Retinal pigment epithelial cell (primary cell): ENCODE results near the gene CTXND1.

Experiments used
- DNase-seq: peaks from one replicate; pipeline ENCODE4 v3.0.0-alpha.2; 2010; ENCODE audit warnings: low read depth
- H3K4me3 ChIP-seq: 2 replicates; pipeline ENCODE4 v1.5.1; 2011; ENCODE audit warnings: mild to moderate bottlenecking, low read length, control low read depth, moderate library complexity
- CTCF ChIP-seq: conservative IDR thresholded peaks from 2 replicates; pipeline ENCODE4 v1.5.1; 2011; ENCODE audit warnings: low read depth, low read length, control low read depth, inconsistent platforms

The CTXND1 gene

GRCh38 chr15:80191897-80192595 lies 60.0 kb downstream of the CTXND1 start:
- TF ChIP-seq CTCF: no peak
- no peak for DNase-seq
- no peak overlapping the region for H3K4me3 ChIP-seq

DNA sequence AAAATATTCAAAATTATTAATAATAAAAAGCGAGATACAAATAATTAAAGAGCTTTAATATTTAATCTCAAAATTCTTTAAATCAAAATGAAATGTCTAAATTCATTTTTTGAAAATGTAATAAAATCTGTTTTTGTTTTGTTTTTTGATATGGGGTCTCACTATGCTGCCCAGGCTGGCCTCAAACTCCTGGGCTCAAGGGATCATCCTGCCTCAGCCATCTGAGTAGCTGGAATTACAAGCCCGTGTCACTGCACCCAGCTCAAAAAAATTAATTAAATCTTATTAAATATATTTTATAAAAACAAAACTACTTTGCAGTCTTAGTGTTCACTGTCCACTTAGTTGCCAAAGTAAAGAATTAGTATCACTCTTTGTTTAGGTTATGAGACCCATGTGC lies 60.8 kb downstream of the CTXND1 start:
- no peak for DNase-seq
- TF ChIP-seq CTCF: no peak
- no peak overlapping the region for H3K4me3 ChIP-seq

DNA sequence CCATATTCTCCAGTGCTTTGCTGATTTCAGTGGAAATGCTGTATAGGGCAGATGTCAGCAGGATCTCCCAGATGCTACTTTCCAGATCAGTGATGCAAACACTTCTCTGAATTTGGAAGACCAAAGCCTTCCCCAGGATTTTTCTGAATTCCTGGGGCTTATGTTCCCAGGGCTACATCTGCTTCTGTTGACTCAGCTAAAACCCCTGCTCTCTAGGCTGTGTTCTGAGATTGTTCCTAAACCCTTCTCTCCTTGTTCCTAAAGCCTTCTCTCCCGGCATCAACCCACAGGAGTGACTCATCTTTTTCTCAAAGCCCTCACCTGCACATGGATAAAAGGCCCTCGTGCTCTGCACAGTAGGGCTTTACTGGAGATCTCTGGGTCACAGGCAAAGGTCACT lies 63.8 kb downstream of the CTXND1 start:
- TF ChIP-seq CTCF: no peak
- H3K4me3 ChIP-seq: no peak overlapping the region
- DNase-seq: peak; percentile 25

- TF ChIP-seq CTCF: no peak
- no peak for DNase-seq
- H3K4me3 ChIP-seq: no peak overlapping the region
Measured at GRCh38 chr15:80186597-80186996, 65.4 kb downstream of the CTXND1 start.

DNA sequence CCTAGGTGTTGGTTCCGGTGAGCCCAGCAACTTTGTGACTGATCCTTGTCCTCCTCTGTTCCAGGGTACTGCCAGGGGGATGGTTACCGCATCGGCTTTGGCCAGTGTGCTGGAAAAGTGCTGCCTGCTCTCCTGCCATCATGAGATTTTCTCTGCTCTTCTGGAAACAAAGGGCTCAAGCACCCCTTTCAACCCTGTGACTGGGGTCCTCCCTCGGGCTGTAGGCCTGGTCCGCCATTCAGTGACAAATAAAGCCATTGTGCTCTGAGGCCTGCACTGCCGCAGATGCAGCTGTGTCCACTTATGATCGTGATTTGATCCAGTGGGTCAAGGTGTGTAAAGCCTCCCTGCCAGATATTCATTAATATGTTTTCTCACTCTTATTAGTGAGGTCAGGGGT lies 65.9 kb downstream of the CTXND1 start:
- TF ChIP-seq CTCF: no peak
- no peak for DNase-seq
- H3K4me3 ChIP-seq: no peak overlapping the region

- no peak for TF ChIP-seq CTCF
- DNase-seq: no peak
Measured at GRCh38 chr15:80185152-80185551, 66.9 kb downstream of the CTXND1 start.

DNA sequence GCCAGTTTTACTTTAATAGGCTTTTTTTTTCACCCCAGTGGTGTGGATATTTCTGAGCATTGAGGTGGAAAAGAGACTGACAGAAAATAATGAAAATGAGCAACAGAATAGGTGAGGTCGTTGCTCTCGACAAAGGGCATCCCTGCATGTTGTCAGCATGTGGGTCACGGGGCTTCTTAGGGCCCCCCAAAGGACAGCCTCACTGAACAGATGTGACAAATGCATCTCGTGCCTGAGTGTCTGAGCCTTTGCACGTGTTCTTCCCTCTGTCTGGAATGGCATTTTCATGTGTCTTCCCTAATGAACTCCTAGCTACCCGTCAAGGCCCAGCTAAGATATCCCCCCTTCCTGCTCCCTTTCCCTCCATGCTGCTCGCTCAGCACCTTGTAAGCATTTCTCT lies 67.5 kb downstream of the CTXND1 start:
- no peak overlapping the region for H3K4me3 ChIP-seq
- TF ChIP-seq CTCF: no peak
- DNase-seq: no peak

More at GRCh38 chr15:80185152-80185551, 66.9 kb downstream of the CTXND1 start:
- no peak overlapping the region for H3K4me3 ChIP-seq
